NCI-H1105 (cell line): ENCODE results near the gene MTO1.
"Not testable (repeated sequence)": the region's sequence is repeated elsewhere in the genome, so short reads cannot be mapped to it uniquely, and the experiment has no call there.

Experiments used
- DNase-seq: peaks from one replicate; lab custom pipeline; 2025; lab: John Stamatoyannopoulos, UW

The MTO1 gene

DNA sequence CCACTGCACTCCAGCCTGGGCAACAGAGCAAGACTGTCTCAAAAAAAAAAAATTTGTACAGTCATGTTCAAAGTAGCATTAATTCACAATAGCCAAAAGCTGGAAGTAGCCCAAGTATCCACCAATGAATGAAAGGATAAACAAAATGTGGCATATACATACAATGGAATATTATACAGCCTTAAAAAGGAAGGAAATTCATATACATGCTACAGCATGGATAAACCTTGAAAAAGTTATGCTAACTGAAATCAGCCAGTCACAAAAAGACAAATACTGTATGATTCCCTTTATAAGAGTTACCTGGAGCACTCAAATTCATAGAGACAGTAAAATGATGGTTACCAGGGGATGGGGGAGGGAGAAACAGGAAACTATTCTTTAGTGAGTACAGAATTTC is 43.6 kb downstream of the MTO1 start:
- no peak for DNase-seq

DNA sequence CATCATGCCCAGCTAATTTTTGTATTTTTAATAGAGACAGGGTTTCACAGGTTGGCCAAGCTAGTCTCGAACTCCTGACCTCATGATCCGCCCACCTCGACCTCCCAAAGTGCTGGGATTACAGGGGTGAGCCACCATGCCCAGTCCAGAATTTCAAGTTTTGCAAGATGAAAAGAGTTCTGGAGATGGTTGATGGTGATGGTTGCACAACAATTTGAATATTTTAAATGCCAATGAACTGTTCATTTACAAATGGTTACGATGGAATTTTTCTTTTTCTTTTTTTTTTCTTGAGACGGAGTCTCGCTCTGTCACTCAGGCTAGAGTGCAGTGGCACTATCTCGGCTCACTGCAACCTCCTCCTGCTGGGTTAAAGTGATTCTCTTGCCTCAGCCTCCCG is 44.2 kb downstream of the MTO1 start:
- DNase-seq, result not testable (repeated sequence)

DNA sequence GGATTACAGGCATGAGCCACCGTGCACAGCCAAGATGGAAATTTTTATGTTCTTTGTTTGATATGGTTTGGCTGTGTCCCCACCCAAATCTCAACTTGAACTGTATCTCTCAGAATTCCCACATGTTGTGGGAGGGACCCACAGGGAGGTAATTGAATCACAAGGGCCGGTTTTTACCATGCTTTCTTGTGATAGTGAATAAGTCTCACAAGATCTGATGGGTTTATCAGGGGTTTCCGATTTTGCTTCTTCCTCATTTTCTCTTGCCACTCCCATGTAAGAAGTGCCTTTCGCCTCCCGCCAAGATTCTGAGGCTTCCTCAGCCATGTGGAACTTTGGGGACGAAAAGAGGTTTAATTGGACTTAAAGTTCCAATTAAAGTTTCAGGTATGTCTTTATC is 44.7 kb downstream of the MTO1 start:
- DNase-seq, result no peak

DNA sequence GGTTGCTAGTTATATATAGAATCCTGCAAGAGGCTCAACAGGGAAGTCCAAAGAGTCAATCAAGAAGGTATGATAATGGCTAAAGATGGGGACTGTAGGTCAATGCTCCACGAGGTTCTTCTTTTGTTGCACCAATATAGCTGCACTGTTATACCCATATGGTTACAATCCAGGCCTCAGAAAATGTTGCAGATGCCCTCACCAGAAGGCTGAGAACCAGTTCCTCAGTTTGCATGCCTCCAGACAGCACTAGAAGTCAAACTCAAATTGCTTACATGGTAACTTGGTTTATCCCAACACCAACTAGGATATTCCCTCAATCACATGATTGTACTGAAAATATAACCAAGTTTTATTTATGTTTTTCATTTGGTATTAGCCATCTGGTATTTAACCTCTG is 47.2 kb downstream of the MTO1 start:
- no peak for DNase-seq

DNA sequence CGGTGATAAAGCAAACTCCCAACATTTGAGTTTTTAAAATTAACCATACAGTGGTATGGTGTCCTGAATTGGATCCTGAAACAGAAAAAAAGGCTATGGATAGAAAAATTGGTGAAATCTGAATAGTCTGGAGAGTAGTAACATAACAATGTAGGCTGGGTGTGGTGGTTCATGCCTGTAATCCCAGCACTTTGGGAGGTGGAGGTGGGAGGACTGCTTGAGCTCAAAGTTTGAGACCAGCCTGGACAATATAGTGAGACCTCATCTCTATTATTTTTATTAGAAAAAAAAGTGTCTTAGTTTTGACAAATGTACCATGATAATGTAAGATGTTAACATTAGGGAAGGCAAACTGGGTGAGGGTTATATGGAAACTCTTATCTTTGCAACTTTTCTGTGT is 48.3 kb downstream of the MTO1 start:
- DNase-seq, result no peak

DNA sequence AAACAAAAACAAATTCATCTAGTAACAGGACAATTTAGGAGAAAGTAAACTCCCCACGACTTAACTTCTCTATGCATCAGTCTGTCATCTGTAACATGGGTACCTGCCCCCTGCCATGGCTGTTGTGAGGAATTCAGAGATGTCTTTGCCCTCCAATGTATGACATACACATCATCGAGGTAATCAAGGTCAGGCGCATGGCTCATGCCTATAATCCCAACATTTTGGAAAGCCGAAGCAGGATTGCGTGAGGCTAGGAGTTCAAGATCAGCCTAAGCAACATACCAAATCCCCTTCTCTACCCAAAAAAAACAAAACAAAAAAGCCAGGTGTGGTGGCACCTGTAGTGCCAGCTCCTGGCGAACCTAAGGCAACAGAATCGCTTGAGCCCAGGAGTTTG is 50.3 kb downstream of the MTO1 start:
- DNase-seq, result no peak

DNA sequence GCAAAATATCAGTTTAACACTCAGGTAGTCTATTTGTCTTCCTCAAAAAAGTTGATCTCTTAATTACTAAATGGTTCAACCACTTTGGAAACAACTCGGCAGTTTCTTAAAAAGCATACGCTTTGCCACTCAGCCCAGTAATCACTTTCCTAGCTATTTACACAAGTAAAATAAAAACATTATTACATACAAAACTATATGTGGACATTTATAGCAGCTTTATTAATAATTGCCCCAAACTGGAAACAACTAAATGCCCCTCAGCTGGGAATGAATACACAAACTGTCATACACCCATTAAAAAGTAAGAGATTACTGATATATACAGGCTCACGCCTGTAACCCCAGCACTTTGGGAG is 51.9 kb downstream of the MTO1 start:
- DNase-seq, result no peak

DNA sequence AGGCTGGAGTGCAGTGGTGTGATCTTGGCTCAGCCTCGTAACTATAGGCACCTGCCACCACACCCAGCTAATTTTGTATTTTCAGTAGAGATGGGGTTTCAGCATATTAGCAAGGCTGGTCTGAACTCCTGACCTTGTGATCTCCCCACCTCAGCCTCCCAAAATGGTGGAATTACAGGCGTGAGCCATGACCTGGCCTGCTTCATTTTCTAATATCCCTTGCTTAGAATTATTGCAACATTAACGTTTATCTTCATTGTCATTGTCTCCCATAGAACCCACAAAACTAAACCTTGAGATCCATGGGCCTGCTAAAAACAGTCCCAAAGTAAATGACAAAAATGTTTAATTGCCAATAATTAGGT is 53.2 kb downstream of the MTO1 start:
- no peak for DNase-seq

DNA sequence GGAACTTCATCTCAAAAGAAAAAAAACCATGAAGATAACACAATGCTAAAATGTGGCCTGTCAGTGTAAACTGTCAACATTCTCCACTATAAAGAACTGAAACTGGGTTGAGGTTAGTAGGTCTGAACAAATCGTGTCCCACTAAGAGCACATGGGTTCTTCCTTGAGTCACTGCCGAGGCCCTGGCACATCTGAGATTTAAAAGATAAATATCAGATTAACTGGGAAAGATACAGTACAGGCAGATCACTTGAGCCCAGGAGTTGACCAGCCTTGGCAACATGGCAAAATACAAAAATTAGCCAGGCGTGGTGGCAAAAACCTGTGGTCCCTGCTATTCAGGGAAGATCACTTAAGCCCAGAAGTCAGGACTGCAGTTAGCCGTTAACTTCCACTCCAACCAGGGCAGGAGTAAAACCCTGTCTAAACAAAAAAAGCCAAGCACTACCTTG is 53.7 kb downstream of the MTO1 start:
- no peak for DNase-seq

DNA sequence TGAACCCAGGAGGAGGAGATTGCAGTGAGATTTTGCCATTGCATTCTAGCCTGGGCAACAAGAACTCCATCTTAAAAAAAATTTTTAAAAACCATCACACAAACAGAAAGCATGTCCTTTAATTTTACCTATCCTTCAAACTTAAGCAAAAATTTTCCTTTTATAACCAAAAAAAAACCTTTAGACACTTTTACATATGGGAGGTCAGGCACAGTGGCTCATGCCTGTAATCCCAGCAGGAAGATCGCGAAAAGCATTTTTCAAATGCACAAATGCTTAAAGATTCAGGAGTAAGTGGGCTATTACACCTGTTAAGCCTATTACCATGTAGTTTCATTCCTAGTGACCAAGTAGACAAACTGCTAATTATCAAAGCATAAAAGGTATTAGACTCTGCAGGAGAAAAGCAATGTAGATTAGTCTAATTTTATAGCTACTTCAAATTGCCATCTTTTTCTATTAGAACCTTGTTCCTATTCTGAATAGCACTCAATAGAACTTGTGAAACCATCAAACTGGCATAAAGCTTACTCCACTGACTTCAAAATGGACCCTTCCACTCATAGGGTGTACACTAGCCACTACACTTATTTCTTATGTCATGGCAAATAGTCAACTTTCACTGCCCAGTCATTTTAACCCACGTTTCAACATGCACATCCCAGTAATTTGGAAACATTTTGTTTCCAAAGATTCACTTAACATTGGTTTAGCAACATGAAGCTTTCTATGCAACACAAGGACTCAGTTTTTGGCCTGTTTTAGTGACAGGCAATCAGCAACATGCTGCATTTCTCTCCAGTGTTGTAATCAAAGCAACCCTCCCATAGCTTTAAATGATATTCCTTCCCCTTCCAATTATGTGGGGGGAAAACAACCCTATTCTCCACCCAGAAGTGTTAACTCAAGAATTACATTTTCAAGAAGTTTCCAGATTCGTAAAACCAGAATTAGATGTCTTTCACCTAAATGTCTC is 55.3 kb downstream of the MTO1 start:
- DNase-seq, result no peak

DNA sequence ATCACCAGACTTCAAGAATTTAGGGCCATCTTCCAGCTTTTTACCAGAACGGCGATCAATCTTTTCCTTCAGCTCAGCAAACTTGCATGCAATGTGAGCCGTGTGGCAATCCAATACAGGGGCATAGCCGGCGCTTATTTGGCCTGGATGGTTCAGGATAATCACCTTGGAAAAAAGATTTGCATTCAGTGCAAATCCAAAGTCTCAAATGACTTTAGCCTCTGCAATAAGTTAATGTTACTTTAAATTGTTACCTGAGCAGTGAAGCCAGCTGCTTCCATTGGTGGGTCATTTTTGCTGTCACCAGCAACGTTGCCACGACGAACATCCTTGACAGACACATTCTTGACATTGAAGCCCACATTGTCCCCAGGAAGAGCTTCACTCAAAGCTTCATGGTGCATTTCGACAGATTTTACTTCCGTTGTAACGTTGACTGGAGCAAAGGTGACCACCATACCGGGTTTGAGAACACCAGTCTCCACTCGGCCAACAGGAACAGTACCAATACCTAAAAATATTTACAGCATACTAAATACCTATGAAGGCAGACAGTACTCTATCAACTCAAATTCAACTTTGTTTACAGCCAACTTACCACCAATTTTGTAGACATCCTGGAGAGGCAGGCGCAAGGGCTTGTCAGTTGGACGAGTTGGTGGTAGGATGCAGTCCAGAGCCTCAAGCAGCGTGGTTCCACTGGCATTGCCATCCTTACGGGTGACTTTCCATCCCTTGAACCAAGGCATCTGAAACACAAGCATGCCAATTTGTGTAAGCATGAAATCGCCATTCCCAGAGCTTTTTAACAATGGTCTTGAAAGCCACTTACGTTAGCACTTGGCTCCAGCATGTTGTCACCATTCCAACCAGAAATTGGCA is 56.8 kb downstream of the MTO1 start:
- not testable (repeated sequence) for DNase-seq

DNA sequence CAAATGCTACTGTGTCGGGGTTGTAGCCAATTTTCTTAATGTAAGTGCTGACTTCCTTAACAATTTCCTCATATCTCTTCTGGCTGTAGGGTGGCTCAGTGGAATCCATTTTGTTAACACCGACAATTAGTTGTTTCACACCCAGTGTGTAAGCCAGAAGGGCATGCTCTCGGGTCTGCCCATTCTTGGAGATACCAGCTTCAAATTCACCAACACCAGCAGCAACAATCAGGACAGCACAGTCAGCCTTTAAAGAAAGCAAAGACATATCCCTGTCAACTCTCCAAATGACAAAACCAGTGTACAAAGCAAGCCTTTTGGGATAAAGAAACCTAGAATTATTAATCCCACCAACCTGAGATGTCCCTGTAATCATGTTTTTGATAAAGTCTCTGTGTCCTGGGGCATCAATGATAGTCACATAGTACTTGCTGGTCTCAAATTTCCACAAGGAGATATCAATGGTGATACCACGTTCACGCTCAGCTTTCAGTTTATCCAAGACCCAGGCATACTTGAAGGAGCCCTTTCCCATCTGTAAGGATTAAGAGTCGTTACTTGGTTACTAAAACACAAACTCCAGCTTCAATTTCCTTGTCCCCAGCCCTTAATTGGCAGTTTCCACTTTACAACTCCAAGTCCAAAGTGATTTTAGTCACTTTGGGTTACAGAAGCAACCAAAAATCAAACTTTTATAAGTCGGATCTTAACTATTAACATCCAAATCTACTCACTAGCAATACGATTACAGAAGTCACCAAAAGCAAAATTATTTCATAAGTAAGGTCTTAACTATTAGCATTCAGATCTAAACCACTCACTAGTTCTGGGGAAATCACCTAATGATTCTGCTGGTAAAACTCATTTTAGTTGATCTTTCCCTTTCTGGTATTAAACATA is 57.7 kb downstream of the MTO1 start:
- not testable (repeated sequence) for DNase-seq

DNA sequence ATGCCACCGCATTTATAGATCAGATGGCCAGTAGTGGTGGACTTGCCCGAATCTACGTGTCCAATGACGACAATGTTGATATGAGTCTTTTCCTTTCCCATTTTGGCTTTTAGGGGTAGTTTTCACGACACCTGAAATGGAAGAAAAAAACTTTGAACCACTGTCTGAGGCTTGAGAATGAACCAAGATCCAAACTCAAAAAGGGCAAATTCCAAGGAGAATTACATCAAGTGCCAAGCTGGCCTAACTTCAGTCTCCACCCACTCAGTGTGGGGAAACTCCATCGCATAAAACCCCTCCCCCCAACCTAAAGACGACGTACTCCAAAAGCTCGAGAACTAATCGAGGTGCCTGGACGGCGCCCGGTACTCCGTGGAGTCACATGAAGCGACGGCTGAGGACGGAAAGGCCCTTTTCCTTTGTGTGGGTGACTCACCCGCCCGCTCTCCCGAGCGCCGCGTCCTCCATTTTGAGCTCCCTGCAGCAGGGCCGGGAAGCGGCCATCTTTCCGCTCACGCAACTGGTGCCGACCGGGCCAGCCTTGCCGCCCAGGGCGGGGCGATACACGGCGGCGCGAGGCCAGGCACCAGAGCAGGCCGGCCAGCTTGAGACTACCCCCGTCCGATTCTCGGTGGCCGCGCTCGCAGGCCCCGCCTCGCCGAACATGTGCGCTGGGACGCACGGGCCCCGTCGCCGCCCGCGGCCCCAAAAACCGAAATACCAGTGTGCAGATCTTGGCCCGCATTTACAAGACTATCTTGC is 58.6 kb downstream of the MTO1 start:
- peak; percentile 38 for DNase-seq

DNA sequence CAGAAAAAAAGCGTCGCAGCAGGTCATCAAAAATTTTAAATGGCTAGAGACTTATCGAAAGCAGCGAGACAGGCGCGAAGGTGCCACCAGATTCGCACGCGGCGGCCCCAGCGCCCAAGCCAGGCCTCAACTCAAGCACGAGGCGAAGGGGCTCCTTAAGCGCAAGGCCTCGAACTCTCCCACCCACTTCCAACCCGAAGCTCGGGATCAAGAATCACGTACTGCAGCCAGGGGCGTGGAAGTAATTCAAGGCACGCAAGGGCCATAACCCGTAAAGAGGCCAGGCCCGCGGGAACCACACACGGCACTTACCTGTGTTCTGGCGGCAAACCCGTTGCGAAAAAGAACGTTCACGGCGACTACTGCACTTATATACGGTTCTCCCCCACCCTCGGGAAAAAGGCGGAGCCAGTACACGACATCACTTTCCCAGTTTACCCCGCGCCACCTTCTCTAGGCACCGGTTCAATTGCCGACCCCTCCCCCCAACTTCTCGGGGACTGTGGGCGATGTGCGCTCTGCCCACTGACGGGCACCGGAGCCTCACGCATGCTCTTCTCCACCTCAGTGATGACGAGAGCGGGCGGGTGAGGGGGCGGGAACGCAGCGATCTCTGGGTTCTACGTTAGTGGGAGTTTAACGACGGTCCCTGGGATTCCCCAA is 59.3 kb downstream of the MTO1 start, which contains the start of gene EEF1A1:
TSS of gene EEF1A1 (minus strand) at position 345 of the 663 bp plus-strand sequence. CDS start 1,006 bp downstream, outside the sequence.
- DNase-seq, result peak; percentile 99

DNA sequence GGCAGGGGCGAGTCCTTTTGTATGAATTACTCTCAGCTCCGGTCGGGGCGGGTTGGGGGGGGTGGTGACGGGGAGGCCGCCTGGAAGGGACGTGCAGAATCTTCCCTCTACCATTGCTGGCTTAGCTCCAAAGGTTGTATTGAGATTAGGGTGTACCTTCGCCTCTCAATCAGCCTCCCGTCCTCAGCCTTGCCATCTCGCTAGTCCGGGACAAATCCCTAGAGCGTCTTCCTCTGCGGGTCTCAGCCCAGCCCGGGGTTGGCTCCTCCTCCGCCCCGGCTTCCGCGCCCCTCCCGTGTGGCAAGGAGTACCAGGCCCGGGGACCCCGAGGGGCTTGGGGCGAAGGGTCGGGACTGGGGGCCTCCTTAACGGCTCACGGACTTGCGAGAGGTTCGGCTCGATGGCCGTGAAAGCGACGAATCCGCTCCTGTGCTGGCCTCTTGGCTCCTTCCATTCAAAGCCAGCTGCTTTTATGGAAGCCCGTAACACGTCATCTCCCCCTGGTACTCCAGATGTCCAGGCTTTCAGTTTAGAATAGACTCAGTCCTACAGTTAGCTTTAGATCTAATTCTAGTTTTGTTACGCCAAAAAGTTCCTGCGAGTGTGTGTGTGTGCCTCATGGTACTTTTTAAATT is 59.9 kb downstream of the MTO1 start:
- DNase-seq, result peak; percentile 76

DNA sequence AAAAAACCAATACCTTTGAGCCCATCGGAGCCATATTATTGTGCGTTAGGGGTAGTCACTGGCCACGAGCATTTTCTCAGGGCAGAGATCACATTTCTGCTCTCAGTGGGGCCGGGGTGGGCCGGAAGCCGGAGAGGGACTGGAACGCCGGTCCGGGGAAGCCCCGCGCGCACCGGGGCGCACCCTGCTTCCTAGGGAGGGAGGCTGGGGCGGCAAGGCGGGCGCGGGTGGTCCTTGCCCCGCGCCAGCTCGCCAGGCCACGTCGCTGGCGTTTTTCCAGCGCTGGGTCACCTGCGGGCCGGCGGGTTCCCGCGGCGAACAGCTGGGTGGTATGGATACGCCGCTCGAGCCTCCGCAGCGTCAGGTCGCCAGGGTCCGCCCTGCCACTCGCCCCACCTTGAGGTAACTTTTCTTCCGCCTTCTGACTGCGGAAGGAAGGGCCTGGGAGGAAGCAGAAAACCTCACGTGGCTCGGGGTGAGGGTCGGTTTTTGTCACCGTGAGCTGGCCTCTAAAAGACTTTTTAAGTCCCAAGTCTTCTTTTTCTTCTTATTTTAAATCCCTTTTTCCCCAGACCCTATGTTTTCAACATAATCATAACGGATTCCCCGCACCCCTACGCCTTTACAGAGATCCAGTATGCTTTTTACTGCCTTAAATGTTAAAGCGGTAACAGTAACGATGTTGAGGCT is 62.0 kb downstream of the MTO1 start:
- no peak for DNase-seq

DNA sequence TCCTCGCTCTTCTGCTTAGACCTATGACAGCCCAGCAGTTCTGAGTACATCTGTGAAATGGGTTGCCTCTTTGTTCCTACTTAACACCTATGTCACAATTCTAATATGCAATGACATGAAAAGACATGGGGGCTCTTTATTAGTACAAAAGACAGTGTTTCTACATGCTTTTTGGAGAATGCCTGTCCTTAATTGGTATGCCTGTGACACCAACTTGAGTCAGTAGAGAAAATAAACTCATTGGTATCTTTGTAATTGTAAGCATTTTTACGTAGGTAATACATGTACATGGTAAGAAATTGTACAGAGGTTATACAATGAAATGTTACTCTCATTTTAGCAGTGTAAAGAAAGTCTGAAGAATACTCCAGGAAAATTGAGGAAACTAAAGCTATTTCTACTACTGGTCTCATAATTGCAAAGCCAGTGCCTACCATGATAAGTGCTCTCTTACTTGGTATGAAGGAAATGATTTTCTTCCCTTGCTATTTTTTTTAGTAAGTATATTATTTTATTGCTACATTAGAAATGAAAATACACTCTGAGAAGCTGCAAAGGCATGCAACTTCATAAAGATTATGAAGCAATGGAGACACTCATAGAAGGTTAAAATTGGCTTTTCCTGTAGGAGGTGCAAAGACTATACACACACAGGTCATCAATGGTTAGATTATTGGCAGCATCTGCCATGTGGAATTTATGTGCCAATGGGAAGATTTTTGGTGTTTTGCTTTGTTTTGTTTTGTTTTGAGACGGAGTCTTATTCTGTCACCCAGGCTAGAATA is 64.2 kb downstream of the MTO1 start:
- DNase-seq, result no peak

DNA sequence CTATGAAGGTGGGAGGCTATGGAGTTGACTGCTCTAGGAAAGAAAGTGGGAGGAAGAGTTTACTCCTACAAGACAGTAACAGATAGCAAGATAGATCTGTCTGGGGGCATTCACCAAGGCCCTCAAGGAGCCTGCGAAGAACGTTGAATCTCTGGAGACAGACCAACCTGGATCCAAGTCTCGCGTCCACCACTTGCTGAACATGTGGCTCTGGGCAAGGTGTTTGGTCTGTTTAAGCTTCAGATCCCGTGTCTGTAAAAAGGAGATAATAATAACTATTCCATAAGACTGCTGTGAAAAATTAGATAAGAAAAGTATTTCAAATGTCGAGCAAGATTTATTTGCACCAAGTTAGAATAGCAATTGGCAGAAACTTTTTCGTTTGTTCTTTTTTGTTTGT is 67.4 kb downstream of the MTO1 start:
- no peak for DNase-seq

DNA sequence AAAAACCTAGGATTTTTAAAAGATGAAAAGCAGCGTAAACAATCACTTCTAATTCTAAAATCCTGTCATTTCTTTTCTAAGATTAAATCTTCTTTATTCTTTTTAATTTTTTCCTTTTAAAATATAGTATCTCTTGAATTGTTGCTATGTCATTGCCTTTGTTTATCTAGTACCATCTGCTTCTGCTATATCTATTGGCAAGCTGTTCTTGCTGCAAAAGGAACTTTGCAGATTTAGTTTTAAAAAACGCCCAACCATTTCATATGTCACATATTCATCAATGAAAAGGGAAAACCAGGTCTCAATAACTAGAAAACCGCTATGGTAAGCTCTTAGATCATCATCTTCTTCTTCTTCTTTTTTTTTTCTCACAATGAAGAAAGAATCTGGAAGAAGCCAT is 70.8 kb downstream of the MTO1 start:
- DNase-seq, result no peak
